GM11168 (cell line): Measurements from ENCODE around the gene TTLL9.

Experiments used
- in situ Hi-C: fragments of 300-500 bp; cut with MboI; formaldehyde crosslinking; loops from one replicate; pipeline ENCODE4 v1.12.0; 2022; ENCODE audit warnings: low sequenced_read_pairs; ENCODE audit not compliant: unreplicated experiment

The TTLL9 gene

GRCh38 chr20:31869942-31870725 is at the start of gene TTLL9, which contains the start of gene DUSP15:
TSS of gene TTLL9 (plus strand) at chr20:31870634. CDS start at chr20:31871127, 493 bp downstream.
TSS of gene DUSP15 (minus strand) at chr20:31870527. CDS start at chr20:31870337, 190 bp downstream.
- in situ Hi-C loops = no loop called here

GRCh38 chr20:31821427-31821826 is 49.0 kb upstream of the TTLL9 start:
- in situ Hi-C loops = loop anchor here (10.0 kb wide), 1 partner anchor 273 kb away; no protein-coding TSS in a partner anchor

GRCh38 chr20:31822421-31823330 is 47.8 kb upstream of the TTLL9 start:
- in situ Hi-C loops = loop anchor here (10.0 kb wide), 1 partner anchor 272 kb away; no protein-coding TSS in a partner anchor

DNA sequence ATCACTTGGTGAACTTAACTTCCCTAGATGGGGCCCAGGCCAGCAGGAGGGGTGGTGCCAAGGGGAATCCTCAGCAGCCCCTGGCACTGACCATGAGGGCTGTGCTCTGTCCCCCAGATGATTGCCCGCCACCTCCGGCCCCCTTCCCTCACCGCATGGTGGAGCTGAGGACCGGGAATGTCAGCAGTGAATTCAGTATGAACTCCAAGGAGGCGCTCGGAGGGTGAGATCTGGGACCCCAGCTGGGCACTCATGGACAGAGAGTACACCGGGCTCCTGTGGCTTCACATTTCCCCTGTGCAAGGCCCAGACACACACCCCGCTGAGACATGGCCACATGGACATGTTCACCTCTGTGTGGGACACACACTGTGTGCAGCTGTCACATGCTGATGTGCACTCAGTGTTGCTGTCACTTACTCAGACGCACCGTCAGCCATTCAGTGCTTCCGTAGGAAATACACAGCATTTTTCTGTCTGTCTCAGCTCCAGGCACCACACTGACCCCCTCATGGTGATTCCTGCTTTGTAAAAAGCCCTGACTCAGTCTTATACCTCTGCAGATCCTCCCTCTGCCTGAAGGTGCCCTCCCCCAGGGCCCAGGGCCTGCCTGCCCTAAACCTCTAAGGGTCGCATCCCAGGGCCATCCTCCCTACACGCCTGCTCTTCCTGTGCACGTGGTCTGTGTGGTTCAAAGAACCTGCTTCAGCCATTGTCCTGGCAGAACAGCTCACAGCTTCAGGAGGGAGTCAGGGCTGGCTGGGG is 46.9 kb upstream of the TTLL9 start:
- in situ Hi-C loops = loop anchor here (10.0 kb wide), 1 partner anchor 271 kb away; no protein-coding TSS in a partner anchor

- in situ Hi-C loops = loop anchor here (10.0 kb wide), 1 partner anchor 271 kb away; no protein-coding TSS in a partner anchor
Observed at GRCh38 chr20:31824125-31824485, 46.3 kb upstream of the TTLL9 start.

- in situ Hi-C loops = loop anchor here (10.0 kb wide), 1 partner anchor 270 kb away; no protein-coding TSS in a partner anchor
Observed at GRCh38 chr20:31824554-31825313, 45.7 kb upstream of the TTLL9 start.

- in situ Hi-C loops = loop anchor here (10.0 kb wide), 1 partner anchor 269 kb away; no protein-coding TSS in a partner anchor
Observed at GRCh38 chr20:31826074-31826473, 44.4 kb upstream of the TTLL9 start.

- in situ Hi-C loops = loop anchor here (10.0 kb wide), 1 partner anchor 268 kb away; no protein-coding TSS in a partner anchor
Observed at GRCh38 chr20:31827059-31827458, 43.4 kb upstream of the TTLL9 start.

- in situ Hi-C loops = loop anchor here (10.0 kb wide), 1 partner anchor 267 kb away; no protein-coding TSS in a partner anchor
Observed at GRCh38 chr20:31828016-31828415, 42.4 kb upstream of the TTLL9 start.

DNA sequence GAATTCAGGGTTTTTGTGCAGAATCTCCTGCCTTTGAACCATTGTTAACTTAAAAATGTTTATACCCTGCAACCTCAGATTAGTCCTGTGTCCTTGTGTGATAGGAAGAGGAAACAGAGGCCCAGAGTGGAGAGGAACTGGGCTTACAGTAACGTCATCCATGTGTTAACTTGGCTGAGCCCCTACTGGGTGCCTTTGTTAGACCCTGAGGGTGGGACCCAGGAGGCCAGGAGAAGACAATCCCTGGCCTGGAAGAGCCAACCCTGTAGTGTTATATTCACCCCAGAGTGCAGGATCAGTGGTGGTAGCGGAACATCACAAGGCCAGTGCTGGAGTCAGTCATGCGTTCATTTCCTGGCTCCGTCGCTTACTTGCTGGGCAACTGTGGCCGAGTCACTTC is 40.7 kb upstream of the TTLL9 start:
- in situ Hi-C loops = loop anchor here (10.0 kb wide), 1 partner anchor 265 kb away; no protein-coding TSS in a partner anchor

DNA sequence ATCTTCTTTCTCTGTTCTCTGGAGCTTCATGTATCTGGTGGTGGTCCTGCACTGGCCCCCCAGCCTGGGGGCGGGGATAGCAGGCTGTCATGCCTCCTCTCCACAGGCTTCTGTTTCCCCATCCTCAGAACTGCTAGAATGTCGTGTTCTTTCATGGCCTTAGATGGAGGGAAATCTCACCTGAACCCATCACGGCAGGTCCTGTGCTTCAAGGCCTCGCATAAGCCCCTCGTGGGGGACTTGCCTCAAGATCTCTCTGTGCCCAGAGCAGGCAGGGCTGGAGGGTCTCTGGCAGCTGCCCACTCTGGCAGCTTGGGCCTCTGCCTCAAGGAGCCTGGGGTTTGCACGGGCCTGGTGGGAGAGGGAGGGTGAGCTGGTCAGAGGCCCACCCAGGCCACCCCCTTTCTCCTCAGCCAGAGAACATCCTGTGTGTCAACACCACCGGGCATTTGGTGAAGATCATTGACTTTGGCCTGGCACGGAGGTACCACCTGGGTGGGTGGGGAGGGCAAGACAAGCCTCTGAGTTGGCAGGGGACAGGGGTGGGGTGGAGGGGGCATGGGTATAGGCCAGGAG is 39.9 kb upstream of the TTLL9 start:
- in situ Hi-C loops = no loop called here

- in situ Hi-C loops = no loop called here
Observed at GRCh38 chr20:31831211-31831610, 39.2 kb upstream of the TTLL9 start.

GRCh38 chr20:31831771-31832306 is 38.6 kb upstream of the TTLL9 start:
- in situ Hi-C loops = no loop called here

- in situ Hi-C loops = no loop called here
Observed at GRCh38 chr20:31833130-31833930, 37.1 kb upstream of the TTLL9 start.

- in situ Hi-C loops = no loop called here
Observed at GRCh38 chr20:31833931-31834521, 36.4 kb upstream of the TTLL9 start.

DNA sequence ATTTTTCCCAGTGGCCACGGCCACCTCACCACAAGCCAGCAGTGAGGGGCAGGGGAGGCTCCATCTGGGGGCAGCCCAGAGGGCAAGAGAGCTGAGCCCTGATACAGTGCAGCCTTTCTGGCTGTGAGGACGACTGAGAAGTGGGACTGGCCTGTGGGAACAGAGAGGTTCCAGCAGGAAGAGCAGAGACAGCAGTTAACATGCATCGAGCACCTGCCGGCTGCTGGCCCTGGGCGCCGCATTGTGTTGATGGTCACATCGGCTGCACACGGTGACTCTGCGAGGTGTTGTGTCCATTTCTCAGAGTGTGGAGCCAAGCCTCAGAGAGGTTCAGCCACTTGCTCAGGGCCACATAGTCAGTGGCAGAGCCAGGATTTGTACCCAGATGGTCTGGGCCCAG is 34.9 kb upstream of the TTLL9 start:
- in situ Hi-C loops = no loop called here
